Stimulated activated CD8-positive, alpha-beta memory T cell treated with anti-CD3 and anti-CD28 coated beads, Interleukin-15, amount 100 ng/mL, for 24 hours (primary cell): ENCODE data around the gene MRPS26.
"Not testable (repeated sequence)": the region's sequence is repeated elsewhere in the genome, so short reads cannot be mapped to it uniquely, and the experiment has no call there.

Source experiments
- DNase-seq: peaks from one replicate; pipeline ENCODE4 v3.0.0-alpha.2; 2020; ENCODE audit warnings: low read depth

Gene MRPS26

DNA sequence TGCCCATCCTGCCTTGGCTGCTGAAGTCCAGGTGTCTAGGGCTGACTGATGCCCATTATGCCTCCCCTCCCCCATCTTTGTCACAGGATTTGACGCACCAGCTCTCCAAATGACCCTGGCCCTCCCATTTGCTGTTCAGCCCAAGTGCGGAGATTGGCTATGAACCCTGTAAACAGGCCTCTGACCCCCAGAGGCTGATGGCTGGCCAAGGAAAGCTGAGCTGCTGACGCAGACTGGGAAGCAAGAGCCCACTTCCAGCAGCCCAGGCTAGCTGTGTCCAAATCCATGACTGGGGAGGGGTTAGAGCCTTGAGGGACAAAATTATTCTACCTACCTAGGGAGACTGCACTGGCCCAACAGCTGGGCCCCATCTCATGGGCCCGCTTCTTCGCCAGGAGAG lies 3.2 kb upstream of the MRPS26 start:
- no peak for DNase-seq

GRCh38 chr20:3043322-3043721 lies 2.5 kb upstream of the MRPS26 start, which contains the start of gene GNRH2:
GNRH2 (plus strand) TSS chr20:3043622; CDS start chr20:3044415, 793 bp downstream.
- no peak for DNase-seq

DNA sequence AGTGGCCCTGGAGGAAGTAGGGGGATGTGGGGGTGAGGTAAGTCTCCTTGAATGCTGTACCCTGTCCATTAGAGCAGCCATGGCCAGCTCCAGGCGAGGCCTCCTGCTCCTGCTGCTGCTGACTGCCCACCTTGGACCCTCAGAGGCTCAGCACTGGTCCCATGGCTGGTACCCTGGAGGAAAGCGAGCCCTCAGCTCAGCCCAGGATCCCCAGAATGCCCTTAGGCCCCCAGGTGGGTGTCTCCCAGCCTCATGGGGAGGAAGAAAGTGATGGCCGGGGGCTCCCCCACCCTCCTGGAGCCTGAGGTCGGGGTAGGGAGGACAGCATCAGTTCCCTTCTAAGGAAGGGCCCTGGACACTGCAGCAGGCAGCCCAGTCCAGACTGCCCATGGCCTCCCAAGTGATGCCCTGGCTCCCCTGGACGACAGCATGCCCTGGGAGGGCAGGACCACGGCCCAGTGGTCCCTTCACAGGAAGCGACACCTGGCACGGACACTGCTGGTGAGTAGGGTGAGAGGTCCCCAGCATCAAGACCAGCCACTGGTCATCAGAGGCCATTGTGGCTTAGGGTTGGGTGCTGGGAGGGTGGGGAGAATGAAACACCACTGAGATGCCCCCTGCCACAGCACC lies 1.4 kb upstream of the MRPS26 start:
- no peak for DNase-seq

GRCh38 chr20:3045042-3045815 lies 623 bp upstream of the MRPS26 start:
- DNase-seq: no peak

GRCh38 chr20:3046677-3047462 lies 1.0 kb downstream of the MRPS26 start:
- DNase-seq: no peak

DNA sequence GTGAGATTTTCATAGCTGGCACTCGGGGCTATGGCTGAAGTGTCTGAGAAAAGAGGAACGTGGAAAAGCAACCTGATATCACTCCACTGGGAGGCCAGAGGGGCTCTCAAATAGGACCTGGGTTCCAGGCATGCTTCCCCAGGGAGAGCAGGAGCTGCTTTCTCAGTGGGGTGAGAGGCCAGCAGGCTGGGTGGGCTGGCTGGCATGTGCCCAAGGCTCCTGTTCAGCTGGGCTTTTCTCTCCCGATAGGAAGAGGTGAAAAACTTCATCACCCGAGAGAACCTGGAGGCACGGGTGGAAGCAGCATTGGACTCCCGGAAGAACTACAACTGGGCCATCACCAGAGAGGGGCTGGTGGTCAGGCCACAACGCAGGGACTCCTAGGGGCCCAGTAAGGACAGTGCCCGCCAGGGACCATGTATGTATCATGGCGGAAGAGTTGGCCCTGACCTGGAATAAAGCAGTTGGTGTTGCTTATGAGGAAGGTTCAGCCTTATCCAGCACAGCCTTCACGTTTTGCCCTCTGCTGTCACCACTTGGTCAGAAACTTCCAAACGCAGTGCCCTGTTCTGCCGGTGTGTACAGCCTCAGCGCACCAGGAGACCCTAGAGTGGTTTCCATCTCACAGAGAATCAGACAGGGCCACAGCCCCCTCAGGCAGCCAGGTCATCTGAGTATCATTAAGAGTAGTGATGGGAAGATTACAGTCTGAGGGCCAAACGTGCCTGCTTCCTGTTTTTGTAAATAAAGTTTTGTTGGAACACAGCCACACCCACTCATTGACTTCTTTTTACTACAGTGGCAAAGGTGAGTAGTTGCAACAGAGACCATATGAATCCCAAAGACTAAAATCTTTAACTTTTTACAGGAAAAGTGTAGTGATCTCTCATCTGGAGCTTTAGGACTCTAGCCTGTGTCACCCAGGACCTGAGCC lies 1.9 kb downstream of the MRPS26 start:
- no peak for DNase-seq

GRCh38 chr20:3051385-3052019 lies 5.7 kb downstream of the MRPS26 start:
- no peak for DNase-seq

DNA sequence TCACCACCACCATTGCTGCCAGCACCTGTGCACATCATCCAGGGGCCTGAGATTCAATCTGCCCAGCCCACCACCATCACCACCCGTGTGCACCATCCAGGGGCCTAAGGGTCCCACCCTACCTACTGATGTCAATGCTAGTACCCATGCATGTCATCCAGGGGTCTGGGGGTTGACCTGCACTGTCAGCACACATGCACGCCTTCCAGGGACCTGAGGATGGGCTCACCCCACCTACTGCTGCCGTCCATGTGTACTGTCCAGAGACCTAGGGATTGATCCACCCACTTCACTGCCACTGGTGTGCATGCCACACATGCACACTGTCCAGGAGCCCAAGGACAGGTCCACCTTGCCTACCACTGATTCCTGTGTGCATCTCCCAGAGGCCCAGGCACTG lies 13.6 kb downstream of the MRPS26 start:
- DNase-seq: no peak

- not testable (repeated sequence) for DNase-seq
These were observed 18.3 kb downstream of the MRPS26 start for GRCh38 chr20:3064119-3064518.

DNA sequence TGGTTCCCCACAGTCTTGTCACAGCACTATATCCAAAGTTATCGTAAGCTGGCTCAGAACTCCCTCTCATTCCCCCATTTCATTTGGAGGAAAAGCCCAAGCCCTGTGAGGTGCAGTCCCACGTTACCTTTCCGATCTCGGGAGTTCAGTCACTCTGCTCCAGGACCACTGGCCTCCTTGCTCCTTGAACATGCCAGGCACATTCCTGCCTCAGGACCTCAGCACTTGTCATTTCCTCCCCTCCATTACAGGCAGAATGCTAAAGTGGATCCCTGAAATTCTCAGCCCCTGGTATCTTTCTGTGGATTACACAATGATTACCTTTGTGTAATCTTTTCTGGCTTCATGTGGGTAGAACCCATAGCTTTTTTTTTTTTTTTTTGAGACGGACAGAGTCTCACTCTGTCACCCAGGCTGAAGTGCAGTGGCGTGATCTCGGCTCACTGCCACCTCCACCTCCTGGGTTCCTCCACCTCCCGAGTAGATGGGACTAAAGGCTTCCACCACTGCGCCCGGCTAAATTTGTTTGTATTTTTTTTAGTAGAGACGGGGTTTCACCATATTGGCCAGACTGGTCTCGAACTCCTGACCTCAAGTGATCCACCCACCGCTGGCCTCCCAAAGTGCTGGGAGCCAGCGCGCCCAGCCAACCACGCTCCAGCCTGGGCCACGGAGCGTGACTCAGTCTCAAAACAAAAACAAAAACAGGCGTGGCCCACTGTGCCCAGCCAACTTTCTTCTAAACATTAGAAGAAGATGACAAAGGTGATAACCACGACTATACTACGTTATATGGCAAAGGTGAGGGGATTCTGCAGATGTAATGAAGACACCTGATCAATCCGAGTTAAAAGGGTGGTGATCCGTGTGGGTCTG lies 21.5 kb downstream of the MRPS26 start:
- no peak for DNase-seq

- no peak for DNase-seq
These were observed 22.2 kb downstream of the MRPS26 start for GRCh38 chr20:3068075-3068474.

- no peak for DNase-seq
These were observed 23.4 kb downstream of the MRPS26 start for GRCh38 chr20:3068986-3069900.

DNA sequence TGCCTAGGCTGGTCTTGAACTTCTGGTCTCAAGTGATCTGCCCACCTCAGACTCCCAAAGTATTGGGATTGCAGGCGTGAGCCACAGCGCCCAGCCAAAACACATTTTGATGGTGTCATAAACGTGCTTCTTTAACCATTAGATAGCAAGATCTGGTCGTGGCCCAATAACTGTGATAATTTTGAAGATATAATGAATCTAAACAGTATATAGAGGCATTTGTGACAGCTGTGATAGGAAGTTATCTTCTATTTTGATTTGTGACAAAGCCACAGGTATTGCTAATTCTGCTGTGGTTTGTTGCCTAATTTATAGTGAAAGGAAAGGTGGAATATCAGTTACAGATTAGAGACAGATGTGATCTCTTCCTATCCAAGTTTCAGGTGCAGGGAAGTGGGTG lies 24.9 kb downstream of the MRPS26 start:
- DNase-seq: no peak

DNA sequence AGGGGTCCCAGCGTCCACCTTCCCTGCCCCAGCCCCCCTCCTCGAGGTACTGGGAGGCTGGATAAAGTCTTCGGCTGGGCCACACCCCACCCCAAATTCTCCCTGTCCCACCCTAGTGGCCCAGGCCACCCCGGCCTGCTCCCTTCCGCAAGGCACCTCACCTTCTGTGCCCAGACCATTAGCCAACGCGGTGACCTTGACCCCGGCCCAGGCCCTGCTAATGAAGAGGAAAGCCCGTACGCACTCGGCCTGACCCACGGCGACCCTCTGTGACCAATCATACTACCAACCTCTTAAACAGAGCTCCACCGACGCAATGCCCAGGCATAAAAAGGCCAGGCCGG lies 25.4 kb downstream of the MRPS26 start:
- DNase-seq: no peak

GRCh38 chr20:3071610-3072529 lies 26.0 kb downstream of the MRPS26 start, which contains the start of gene OXT:
OXT (plus strand) TSS chr20:3071620; CDS start chr20:3071656, 36 bp downstream.
- no peak for DNase-seq

DNA sequence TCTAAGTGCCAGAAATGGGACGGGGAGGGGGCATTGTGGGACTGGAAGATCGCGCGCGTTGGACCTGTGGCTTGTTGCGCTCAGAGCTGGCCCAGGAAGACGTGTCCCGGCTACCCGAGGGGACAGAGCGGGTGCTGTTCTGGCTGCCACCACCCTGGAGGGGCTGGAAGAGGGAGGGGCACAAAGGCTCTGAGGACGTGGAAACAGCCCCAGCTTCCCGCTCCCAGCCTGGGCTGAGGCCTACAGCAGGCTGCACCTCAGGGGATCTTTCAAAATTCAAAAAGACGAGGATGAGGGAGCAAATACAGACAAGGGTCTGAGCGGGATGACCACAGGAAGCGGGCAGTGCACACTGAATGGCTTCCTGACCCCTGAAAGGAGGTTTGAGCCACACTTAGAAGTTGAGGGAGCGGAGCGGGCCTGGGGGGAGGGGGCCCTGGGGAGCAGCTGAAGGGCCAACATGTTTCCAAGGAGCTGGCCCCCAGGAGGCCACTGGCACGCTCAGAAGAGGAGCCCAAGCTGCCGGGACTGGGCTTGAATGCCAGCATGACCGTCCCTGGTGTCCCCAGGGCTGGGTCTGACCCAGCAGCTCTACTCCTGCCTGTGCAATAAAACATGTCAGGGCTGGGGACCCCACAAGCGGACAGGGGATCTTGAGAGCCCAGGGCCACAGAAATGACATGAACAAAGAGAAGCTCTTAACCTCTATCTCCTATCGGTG lies 26.8 kb downstream of the MRPS26 start:
- DNase-seq: no peak

- not testable (repeated sequence) for DNase-seq
These were observed 27.4 kb downstream of the MRPS26 start for GRCh38 chr20:3073251-3073643.
